HFFc6 (cell line): ENCODE data around the gene SUSD3. TPM values are rescaled to one million over a fixed set of nuclear protein-coding genes. Genes with fewer than 3 reads are reported as not detected.

Experiments
- DNase-seq: peaks from one replicate; pipeline ENCODE4 v3.0.0-alpha.2; 2018
- H3K27ac Mint-ChIP-seq: 2 replicates; pipeline ENCODE4 v1.8.0; 2020; ENCODE audit warnings: mild to moderate bottlenecking, mixed read lengths
- H3K27me3 Mint-ChIP-seq: 2 replicates; pipeline ENCODE4 v1.8.0; 2021; ENCODE audit warnings: mild to moderate bottlenecking, moderate library complexity, mixed read lengths; ENCODE audit not compliant: insufficient read depth
- H3K36me3 Mint-ChIP-seq: 2 replicates; pipeline ENCODE4 v1.8.0; 2021; ENCODE audit warnings: low read depth, mixed read lengths
- H3K4me1 Mint-ChIP-seq: 2 replicates; pipeline ENCODE4 v1.8.0; 2020; ENCODE audit warnings: low read depth, mixed read lengths
- H3K4me3 Mint-ChIP-seq: 2 replicates; pipeline ENCODE4 v1.8.0; 2020; ENCODE audit warnings: mild to moderate bottlenecking, moderate library complexity, mixed read lengths
- H3K9me3 Mint-ChIP-seq: 2 replicates; pipeline ENCODE4 v1.8.0; 2020; ENCODE audit warnings: mild to moderate bottlenecking, mixed read lengths
- total RNA-seq, 6 experiments: library from RNA; stranded (reverse); fragmentation: NEBNext Ultra II Directional; extraction: Animal tissue kit (Norgen Biotek cat#: 25700); gene quantifications; 2 replicates in 1 of 6; 3 replicates in 5 of 6; pipeline ENCODE4 v1.2.3, GENCODE V29; 2021
- TF ChIP-seq, protein P1 (sequence below): fragments of 200-600 bp; sonication (generic); IDR thresholded peaks from 2 replicates; pipeline ENCODE4 v1.5.0; 2021; ENCODE audit warnings: antibody characterized with exemption, mild to moderate bottlenecking

SUSD3 gene
- total RNA-seq, 6 experiments from 2014 or later: 0.28 to 0.76 TPM; not detected in 4

DNA sequence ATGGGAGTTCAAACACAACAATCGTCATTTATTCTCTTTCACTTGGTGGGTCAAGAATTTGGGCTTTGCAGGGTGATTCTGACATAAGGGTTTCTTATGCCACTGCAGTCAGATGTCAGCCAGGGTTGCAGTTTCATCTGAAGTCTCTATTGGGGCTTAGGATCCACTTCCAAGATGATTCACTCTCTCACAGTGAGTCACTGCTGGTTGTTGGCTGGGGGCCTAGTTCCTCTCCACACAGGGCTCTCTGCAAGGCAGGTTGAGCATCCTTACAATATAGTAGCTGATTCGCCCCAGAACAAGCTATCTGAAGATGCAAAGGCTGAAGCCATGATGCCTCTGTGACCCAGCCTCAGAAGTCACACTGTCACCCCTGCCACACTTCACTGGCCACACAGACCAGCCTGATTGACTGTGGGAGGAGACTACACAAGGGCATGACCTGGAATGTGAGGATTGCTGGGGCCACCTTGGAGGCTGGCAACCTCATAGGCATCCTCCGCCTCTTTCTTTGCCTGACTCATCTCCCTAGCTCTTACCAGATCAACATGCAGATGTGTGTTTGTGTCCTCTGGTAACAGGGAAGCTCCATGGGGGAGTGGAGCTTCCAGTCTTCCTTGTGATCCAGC, 33.1 kb downstream of the SUSD3 start:
- Mint-ChIP-seq H3K36me3 (peaks cover 27% of the 10 kb centered on the region), H3K27ac (peak overlapping the region; percentile 93), H3K9me3 (peaks cover 42% of the 10 kb centered on the region), H3K27me3 (peaks cover 7% of the 10 kb centered on the region), H3K4me3 (peak overlapping the region; percentile 21; the same call in 1 of the 2 replicates), H3K4me1 (peaks cover 32% of the 10 kb centered on the region)
- TF ChIP-seq, protein P1, sequence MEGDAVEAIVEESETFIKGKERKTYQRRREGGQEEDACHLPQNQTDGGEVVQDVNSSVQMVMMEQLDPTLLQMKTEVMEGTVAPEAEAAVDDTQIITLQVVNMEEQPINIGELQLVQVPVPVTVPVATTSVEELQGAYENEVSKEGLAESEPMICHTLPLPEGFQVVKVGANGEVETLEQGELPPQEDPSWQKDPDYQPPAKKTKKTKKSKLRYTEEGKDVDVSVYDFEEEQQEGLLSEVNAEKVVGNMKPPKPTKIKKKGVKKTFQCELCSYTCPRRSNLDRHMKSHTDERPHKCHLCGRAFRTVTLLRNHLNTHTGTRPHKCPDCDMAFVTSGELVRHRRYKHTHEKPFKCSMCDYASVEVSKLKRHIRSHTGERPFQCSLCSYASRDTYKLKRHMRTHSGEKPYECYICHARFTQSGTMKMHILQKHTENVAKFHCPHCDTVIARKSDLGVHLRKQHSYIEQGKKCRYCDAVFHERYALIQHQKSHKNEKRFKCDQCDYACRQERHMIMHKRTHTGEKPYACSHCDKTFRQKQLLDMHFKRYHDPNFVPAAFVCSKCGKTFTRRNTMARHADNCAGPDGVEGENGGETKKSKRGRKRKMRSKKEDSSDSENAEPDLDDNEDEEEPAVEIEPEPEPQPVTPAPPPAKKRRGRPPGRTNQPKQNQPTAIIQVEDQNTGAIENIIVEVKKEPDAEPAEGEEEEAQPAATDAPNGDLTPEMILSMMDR: no peak
- peak; percentile 94 for DNase-seq

- H3K27me3 Mint-ChIP-seq: peaks cover 7% of the 10 kb centered on the region
- H3K4me1 Mint-ChIP-seq: peaks cover 37% of the 10 kb centered on the region
- H3K36me3 Mint-ChIP-seq: peaks cover 27% of the 10 kb centered on the region
- TF ChIP-seq, protein P1: no peak
- DNase-seq: no peak
- H3K9me3 Mint-ChIP-seq: peaks cover 39% of the 10 kb centered on the region
- peak overlapping the region; percentile 93 for H3K27ac Mint-ChIP-seq
- peak overlapping the region; percentile 21; the same call in 1 of the 2 replicates for H3K4me3 Mint-ChIP-seq
Measured at GRCh38 chr9:93092251-93092991, 33.9 kb downstream of the SUSD3 start.

GRCh38 chr9:93093127-93093876, 34.8 kb downstream of the SUSD3 start:
- peaks cover 27% of the 10 kb centered on the region for H3K36me3 Mint-ChIP-seq
- H3K27ac Mint-ChIP-seq: peak overlapping the region; percentile 93
- TF ChIP-seq, protein P1: no peak
- peaks cover 46% of the 10 kb centered on the region for H3K4me1 Mint-ChIP-seq
- peaks cover 7% of the 10 kb centered on the region for H3K27me3 Mint-ChIP-seq
- no peak for DNase-seq
- H3K4me3 Mint-ChIP-seq: no peak overlapping the region
- H3K9me3 Mint-ChIP-seq: peaks cover 39% of the 10 kb centered on the region

GRCh38 chr9:93093877-93094657, 35.6 kb downstream of the SUSD3 start:
- Mint-ChIP-seq H3K4me1 (peaks cover 51% of the 10 kb centered on the region), H3K27ac (peak overlapping the region; percentile 80), H3K36me3 (peaks cover 23% of the 10 kb centered on the region), H3K9me3 (peaks cover 32% of the 10 kb centered on the region), H3K27me3 (peaks cover 7% of the 10 kb centered on the region), H3K4me3 (peak overlapping the region; percentile 64)
- TF ChIP-seq, protein P1: no peak
- DNase-seq: no peak

DNA sequence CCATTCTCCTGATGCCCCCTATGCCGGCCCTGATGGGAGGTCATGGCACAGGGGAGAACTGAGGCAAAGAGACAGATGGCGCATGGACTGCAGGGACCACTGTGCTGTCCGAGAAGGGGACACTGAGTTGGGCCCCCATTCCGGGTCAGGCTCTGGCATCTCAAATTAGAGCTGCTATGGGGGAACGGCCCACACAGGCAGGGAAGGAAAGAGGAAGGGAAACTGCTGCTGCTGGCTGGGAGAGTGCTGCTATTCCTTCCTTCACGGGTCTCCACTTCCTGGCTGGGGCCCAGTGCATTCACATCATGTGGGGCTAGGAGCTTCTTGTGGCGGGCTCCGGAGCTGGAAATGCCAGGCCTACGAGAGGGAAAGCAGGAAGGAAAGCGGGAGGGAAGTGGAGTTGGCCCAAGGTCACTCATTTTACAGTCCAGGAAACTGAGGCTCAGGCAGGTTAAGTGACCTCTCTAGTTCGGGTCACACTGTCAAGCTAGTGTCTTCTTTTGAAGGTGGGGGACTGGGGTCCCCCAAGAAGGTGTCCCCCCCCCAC, 36.2 kb downstream of the SUSD3 start:
- H3K4me1 Mint-ChIP-seq: peaks cover 58% of the 10 kb centered on the region
- H3K36me3 Mint-ChIP-seq: peaks cover 18% of the 10 kb centered on the region
- H3K27ac Mint-ChIP-seq: peak overlapping the region; percentile 80
- DNase-seq: no peak
- peak overlapping the region; percentile 64 for H3K4me3 Mint-ChIP-seq
- peaks cover 7% of the 10 kb centered on the region for H3K27me3 Mint-ChIP-seq
- TF ChIP-seq, protein P1: no peak
- H3K9me3 Mint-ChIP-seq: peaks cover 26% of the 10 kb centered on the region
